ENCODE data around the gene PDE4D. TPM values are rescaled to one million over a fixed set of nuclear protein-coding genes. Genes with fewer than 3 reads are reported as not detected.
A peak's percentile ranks its signal among the peaks of the same experiment; 100 is the strongest.

Gene PDE4D
- total and polyA plus RNA-seq, 2 donors (not counting 3 experiments of a cell fraction or from before 2014, with no cell fraction given) = 34.5 to 51.2 TPM

- DNase-seq (ENCODE audit: low read depth, low spot score) = no peak
- no peaks in the 10 kb centered on the region for H3K79me2 ChIP-seq (ENCODE audit: control insufficient read depth, insufficient read depth, low read length)
- H3K4me1 ChIP-seq (ENCODE audit: control insufficient read depth, extremely low read depth, insufficient read depth, low read length) = no peaks in the 10 kb centered on the region
- H3K4me3 ChIP-seq (replicated peaks in 1 of 3; ENCODE audit: insufficient read depth in 1 of 3, low read depth in 1 of 3, low read length in 3 of 3) = no peak overlapping the region
- H3K9ac ChIP-seq (replicated peaks; ENCODE audit: extremely low read depth, insufficient read depth, low read length) = no peak overlapping the region
- H3K9me1 ChIP-seq (replicated peaks; ENCODE audit: control insufficient read depth, extremely low read depth, insufficient read depth, low read length) = no peaks in the 10 kb centered on the region
- H2AFZ ChIP-seq (ENCODE audit: low read depth, low read length) = no peak overlapping the region
- POLR2A ChIA-PET = no interaction called here
- H4K20me1 ChIP-seq (replicated peaks; ENCODE audit: control insufficient read depth, extremely low read depth, insufficient read depth, low read length) = no peaks in the 10 kb centered on the region
- no peak for TF ChIP-seq FOS (IDR thresholded peaks at IDR 0.05; ENCODE audit: borderline replicate concordance, insufficient read depth, low read length)
- TF ChIP-seq CTCF (IDR thresholded peaks at IDR 0.05; ENCODE audit: extremely low read depth in 1 of 2, insufficient read depth in 1 of 2, low read depth in 1 of 2, low read length in 2 of 2) = no peak
- no peak for TF ChIP-seq GATA2 (IDR thresholded peaks at IDR 0.05; ENCODE audit: insufficient read depth, insufficient read length, low read depth, low read length)
- no peak for TF ChIP-seq MYC (IDR thresholded peaks at IDR 0.05; ENCODE audit: low read depth, low read length)
- no peak for TF ChIP-seq EZH2 (IDR thresholded peaks at IDR 0.05; ENCODE audit: borderline replicate concordance, low read depth, low read length, severe bottlenecking)
- TF ChIP-seq JUN (IDR thresholded peaks at IDR 0.05; ENCODE audit: borderline replicate concordance, insufficient read depth, insufficient read length, low read depth) = no peak
- no peak for TF ChIP-seq POLR2A (IDR thresholded peaks at IDR 0.05; ENCODE audit: low read depth, low read length)
- TF ChIP-seq MAX (IDR thresholded peaks at IDR 0.05; ENCODE audit: insufficient read depth, insufficient read length) = no peak
- TF ChIP-seq POLR2AphosphoS5 (IDR thresholded peaks at IDR 0.05; ENCODE audit: insufficient read depth, low read depth, low read length) = no peak
- no peak overlapping the region for H3K4me2 ChIP-seq (ENCODE audit: insufficient read depth, low read length)
- H3K9me3 ChIP-seq (replicated peaks; ENCODE audit: control insufficient read depth, insufficient read depth, low read length) = no peaks in the 10 kb centered on the region
- no peaks in the 10 kb centered on the region for H3K36me3 ChIP-seq (ENCODE audit: control insufficient read depth in 2 of 2, extremely low read depth in 1 of 2, insufficient read depth in 2 of 2, low read length in 2 of 2)
- intact Hi-C loops (cut with micrococcal nuclease) (no loop called here), dilution Hi-C loops (cut with MboI; ENCODE audit: extremely low pct_ligation_motif_present, low sequenced_read_pairs) (no loop called here)
- no peaks in the 10 kb centered on the region for H3K27me3 ChIP-seq (ENCODE audit: control insufficient read depth in 2 of 2, insufficient read depth in 2 of 2, low read length in 2 of 2)
- FAIRE-seq = peak; percentile 44
- no peak overlapping the region for H3K27ac ChIP-seq (ENCODE audit: insufficient read depth, low read depth, low read length)
- no TSS peak for BruUV-seq (replicated peaks)
- CTCF ChIA-PET = no interaction called here
Observed at GRCh38 chr5:59107692-59108091, 785.8 kb downstream of the PDE4D start.

Measured in endothelial cell of umbilical vein (primary cell).